Esophagus squamous epithelium (tissue), 4 donors: ENCODE measurements around the gene DNAJB13.

ENCODE experiments used
- POLR2A ChIP-seq, 4 donors: fragments of 450-650 bp; IDR thresholded peaks; one replicate each; pipeline ENCODE4 v1.6.1; 2017; ENCODE audit warnings: antibody characterized with exemption in 4 of 4, mild to moderate bottlenecking in 4 of 4, moderate library complexity in 3 of 4
- TF ChIP-seq, protein P1 (sequence below), 6 experiments: fragments of 450-650 bp in 4 of 6; fragments of 200-600 bp in 2 of 6; sonication (generic) in 2 of 6; IDR thresholded peaks; one replicate each; pipeline ENCODE4 v1.5.1; 2016 to 2019; ENCODE audit warnings: antibody characterized with exemption in 6 of 6, mild to moderate bottlenecking in 4 of 6, moderate library complexity in 4 of 6

DNA sequence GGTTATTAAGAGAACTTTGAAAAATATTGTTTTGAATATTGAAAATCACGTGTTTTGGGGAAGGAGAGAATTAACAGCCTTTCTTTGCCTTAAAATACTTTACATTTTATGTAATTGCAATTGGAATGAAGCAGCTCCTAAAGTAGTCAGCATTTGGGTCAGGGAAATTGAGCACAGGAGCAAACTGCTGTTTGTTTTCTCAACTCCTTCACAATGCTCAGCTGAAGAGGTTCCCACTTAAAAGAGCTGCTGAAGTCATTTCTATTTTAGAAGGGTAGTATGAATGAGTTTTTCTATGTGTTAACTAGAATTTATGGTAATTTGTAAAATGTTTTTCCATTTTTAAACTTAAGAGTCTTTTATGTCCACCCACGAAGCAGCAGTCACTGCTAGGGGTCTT, 39.9 kb downstream of the DNAJB13 start:
- TF ChIP-seq, protein P1, sequence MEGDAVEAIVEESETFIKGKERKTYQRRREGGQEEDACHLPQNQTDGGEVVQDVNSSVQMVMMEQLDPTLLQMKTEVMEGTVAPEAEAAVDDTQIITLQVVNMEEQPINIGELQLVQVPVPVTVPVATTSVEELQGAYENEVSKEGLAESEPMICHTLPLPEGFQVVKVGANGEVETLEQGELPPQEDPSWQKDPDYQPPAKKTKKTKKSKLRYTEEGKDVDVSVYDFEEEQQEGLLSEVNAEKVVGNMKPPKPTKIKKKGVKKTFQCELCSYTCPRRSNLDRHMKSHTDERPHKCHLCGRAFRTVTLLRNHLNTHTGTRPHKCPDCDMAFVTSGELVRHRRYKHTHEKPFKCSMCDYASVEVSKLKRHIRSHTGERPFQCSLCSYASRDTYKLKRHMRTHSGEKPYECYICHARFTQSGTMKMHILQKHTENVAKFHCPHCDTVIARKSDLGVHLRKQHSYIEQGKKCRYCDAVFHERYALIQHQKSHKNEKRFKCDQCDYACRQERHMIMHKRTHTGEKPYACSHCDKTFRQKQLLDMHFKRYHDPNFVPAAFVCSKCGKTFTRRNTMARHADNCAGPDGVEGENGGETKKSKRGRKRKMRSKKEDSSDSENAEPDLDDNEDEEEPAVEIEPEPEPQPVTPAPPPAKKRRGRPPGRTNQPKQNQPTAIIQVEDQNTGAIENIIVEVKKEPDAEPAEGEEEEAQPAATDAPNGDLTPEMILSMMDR (IDR thresholded peaks at IDR 0.05): no peak
- TF ChIP-seq POLR2A (IDR thresholded peaks at IDR 0.05): no peak
